Measurements from ENCODE around the gene RFX1.

DNA sequence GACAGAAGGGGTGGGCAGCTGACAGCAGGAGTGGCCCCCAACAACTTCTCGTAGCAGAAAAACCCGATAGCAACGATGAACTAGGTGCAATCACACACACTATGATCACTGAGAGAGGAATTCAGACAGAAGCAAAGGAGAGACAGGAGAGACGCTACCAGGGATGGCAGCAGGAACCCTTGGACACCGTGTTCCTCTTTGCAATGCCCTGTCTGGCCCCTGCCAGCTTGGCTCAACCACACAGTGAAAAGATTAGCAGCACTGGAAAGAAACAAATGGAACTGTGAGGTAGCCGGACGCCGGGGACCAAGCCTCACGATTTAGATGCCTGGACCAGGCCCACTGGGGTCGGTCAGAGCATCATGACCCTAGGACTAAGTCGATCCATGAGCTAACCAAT lies 30.2 kb downstream of the RFX1 start:
- no peak for TF ChIP-seq CTCF (IDR thresholded peaks at IDR 0.05; ENCODE audit: low read depth, low read length)
- no peak for TF ChIP-seq EZH2phosphoT487 (IDR thresholded peaks at IDR 0.05; ENCODE audit: low read depth)

All from OCI-LY3 (cell line).